Mesothelial cell of epicardium (in vitro differentiated cells): Measurements from ENCODE around the gene TTC19. TPM values are rescaled to one million over a fixed set of nuclear protein-coding genes. Genes with fewer than 3 reads are reported as not detected.

Source experiments
- DNase-seq, 2 experiments: peaks; one replicate each; pipeline ENCODE4 v3.0.0; 2021; ENCODE audit warnings: low spot score in 2 of 2; ENCODE audit not compliant: unreplicated experiment in 2 of 2
- H3K27ac Mint-ChIP-seq: 2 replicates; pipeline ENCODE4 v1.8.0; 2021; ENCODE audit warnings: mixed read lengths
- H3K27me3 Mint-ChIP-seq: 2 replicates; pipeline ENCODE4 v1.8.0; 2021; ENCODE audit warnings: low read depth, mixed read lengths
- H3K36me3 Mint-ChIP-seq: 2 replicates; pipeline ENCODE4 v1.8.0; 2021; ENCODE audit warnings: mixed read lengths
- H3K4me1 Mint-ChIP-seq: 2 replicates; pipeline ENCODE4 v1.8.0; 2021; ENCODE audit warnings: mixed read lengths
- H3K4me3 Mint-ChIP-seq: 2 replicates; pipeline ENCODE4 v1.8.0; 2021; ENCODE audit warnings: mild to moderate bottlenecking, moderate library complexity, mixed read lengths
- H3K9me3 Mint-ChIP-seq: 2 replicates; pipeline ENCODE4 v1.8.0; 2021; ENCODE audit warnings: mixed read lengths
- total RNA-seq: library from RNA; stranded (reverse); gene quantifications from 3 replicates; pipeline ENCODE4 v1.2.1, GENCODE V29; 2021
- TF ChIP-seq, protein P1 (sequence below): fragments of 200-600 bp; sonication (generic); IDR thresholded peaks from one replicate; pipeline ENCODE4 v1.5.0; 2021; ENCODE audit warnings: antibody characterized with exemption; ENCODE audit not compliant: unreplicated experiment

Gene TTC19
- total RNA-seq, 1 donor from 2014 or later = 41.7 TPM

DNA sequence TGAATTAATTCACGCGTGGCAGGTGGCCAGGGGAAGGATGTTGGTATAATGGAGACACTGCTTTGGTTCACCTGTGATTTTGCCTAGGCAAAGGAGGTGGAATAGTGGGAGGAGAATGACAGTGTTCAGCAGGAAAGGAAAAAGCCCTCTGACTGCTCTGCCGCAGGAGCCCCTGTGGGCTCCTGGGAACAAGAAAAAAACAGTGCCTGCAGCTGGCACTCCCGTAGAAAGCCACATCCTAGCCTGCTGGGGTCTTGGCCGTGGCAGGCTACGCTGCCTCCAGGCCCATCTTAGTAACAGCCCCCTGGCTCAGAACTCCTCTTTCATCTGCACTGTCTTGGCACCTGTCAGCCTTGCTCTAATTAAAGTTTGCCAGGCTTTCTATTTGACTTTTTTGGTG lies 34.1 kb upstream of the TTC19 start:
- Mint-ChIP-seq H3K27ac (peak overlapping the region; percentile 52), H3K9me3 (no peaks in the 10 kb centered on the region), H3K36me3 (no peaks in the 10 kb centered on the region), H3K4me1 (peaks cover 20% of the 10 kb centered on the region), H3K27me3 (no peaks in the 10 kb centered on the region), H3K4me3 (no peak overlapping the region)
- TF ChIP-seq, protein P1, sequence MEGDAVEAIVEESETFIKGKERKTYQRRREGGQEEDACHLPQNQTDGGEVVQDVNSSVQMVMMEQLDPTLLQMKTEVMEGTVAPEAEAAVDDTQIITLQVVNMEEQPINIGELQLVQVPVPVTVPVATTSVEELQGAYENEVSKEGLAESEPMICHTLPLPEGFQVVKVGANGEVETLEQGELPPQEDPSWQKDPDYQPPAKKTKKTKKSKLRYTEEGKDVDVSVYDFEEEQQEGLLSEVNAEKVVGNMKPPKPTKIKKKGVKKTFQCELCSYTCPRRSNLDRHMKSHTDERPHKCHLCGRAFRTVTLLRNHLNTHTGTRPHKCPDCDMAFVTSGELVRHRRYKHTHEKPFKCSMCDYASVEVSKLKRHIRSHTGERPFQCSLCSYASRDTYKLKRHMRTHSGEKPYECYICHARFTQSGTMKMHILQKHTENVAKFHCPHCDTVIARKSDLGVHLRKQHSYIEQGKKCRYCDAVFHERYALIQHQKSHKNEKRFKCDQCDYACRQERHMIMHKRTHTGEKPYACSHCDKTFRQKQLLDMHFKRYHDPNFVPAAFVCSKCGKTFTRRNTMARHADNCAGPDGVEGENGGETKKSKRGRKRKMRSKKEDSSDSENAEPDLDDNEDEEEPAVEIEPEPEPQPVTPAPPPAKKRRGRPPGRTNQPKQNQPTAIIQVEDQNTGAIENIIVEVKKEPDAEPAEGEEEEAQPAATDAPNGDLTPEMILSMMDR = no peak
- no peak for DNase-seq

DNA sequence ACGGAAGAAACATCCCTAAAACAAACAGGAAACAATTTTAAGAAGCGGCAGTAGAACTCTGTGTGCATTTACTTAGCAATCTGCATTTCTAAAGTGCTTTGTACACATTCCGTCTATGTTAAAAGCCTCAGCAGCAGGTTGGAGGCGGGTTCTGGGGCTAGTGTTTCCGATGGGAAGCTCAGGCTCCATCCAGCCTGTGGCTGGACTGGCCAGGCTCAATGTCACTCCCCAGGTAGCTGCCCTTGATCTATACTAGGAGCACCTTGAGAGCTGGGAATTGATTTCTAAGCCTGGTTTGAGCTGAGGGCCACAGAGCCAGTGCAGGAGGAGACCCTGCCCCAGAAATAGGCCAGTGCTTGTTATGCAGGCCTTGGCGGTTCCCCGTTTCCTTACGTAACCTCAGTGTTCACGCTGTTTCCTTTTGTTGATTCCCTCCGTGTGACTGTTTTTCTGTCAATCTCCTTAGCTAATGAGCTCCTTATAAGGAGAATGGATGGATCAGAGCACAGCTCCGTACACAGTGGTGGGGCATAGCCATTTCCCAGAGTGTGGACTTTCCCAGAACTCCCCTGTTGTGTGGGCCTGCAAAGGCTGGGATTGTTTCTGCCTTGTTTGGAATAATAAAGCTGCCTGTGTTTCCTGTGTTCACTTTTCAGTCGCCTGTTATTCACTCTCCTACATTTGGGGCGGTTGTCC lies 33.3 kb upstream of the TTC19 start:
- Mint-ChIP-seq H3K27ac (peak overlapping the region; percentile 89), H3K9me3 (no peaks in the 10 kb centered on the region), H3K27me3 (no peaks in the 10 kb centered on the region), H3K4me1 (peaks cover 28% of the 10 kb centered on the region), H3K4me3 (no peak overlapping the region), H3K36me3 (no peaks in the 10 kb centered on the region)
- TF ChIP-seq, protein P1 = no peak
- DNase-seq = no peak

DNA sequence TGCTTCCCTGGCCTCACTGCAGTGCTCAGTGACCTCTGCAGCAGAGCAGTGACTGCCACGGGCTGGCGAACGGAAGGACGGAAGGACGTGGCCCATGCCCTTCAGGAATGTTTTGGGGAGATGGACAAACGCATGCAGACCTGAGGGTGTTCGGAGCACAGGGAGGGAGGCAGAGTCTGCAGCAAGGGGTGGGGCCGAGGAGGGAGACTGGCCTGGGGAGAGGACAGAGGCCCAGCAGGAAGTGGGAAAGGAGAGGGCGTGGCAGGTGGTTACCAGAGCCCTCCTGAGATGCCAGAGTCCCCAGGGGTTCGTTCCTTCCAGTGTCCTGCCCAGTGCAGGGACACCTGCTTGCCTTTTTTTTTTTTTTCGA lies 32.8 kb upstream of the TTC19 start:
- H3K9me3 Mint-ChIP-seq = no peaks in the 10 kb centered on the region
- H3K27me3 Mint-ChIP-seq = no peaks in the 10 kb centered on the region
- peaks cover 29% of the 10 kb centered on the region for H3K4me1 Mint-ChIP-seq
- TF ChIP-seq, protein P1 = no peak
- no peaks in the 10 kb centered on the region for H3K36me3 Mint-ChIP-seq
- no peak for DNase-seq
- H3K27ac Mint-ChIP-seq = peak overlapping the region; percentile 89
- no peak overlapping the region for H3K4me3 Mint-ChIP-seq

DNA sequence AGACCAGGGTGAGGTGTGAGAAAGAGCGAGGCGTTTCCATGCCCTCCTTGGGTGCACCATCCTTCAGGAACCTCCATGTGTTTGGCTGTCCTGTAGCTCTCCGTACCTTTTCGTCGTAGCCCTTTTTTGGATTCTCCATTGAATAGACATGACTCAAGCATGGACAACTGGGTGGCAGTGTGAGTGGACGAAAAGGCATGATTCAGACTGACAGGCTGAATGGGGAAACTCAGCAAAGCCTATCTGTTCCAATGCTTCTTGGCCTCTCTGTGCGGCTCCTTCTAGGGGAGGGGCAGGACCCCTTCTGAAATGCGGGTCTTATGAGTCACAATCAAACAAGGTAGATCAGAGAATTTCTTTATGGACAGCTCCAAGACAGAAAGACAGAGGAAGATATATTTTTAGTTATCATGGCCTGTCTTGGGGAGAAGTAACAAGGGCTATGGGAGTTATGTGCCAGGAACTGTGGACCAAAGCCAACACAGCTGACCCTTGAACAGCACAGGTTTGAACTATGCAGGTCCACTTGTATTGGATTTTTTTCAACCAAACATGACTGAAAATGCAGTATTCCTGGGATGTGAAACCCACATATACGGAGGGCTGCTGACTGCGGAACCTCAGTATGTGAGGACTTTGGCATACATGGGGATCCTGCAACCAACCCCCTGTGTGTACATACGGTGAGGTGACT lies 31.8 kb upstream of the TTC19 start:
- Mint-ChIP-seq H3K27me3 (no peaks in the 10 kb centered on the region), H3K9me3 (no peaks in the 10 kb centered on the region), H3K4me1 (peaks cover 29% of the 10 kb centered on the region), H3K27ac (no peak overlapping the region), H3K36me3 (no peaks in the 10 kb centered on the region), H3K4me3 (no peak overlapping the region)
- TF ChIP-seq, protein P1 = no peak
- no peak for DNase-seq

DNA sequence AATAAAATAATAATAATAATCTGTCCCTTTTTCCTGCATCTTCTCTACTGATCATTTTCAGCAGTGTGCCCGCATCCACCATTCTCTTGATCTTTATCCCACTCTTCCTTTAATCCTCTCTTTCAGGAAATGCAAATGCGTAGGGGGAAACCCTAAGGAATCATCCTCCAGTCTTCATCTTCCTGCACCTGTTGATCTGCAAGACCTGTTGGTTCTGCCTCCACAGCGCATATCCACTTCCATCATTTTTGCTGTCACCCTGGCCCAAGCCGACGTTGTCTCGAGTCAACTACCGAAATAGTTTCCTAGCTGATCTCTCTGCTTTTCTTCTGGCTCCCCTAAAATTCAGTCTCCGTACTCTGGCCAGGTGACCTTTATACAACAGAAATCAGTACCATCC lies 30.2 kb upstream of the TTC19 start:
- Mint-ChIP-seq H3K27me3 (no peaks in the 10 kb centered on the region), H3K27ac (no peak overlapping the region), H3K4me3 (no peak overlapping the region), H3K36me3 (peaks cover 2% of the 10 kb centered on the region), H3K9me3 (no peaks in the 10 kb centered on the region), H3K4me1 (peaks cover 26% of the 10 kb centered on the region)
- TF ChIP-seq, protein P1 = no peak
- DNase-seq = no peak
